ENCODE results near the gene RBM41.
A peak's percentile ranks its signal among the peaks of the same experiment; 100 is the strongest.

GRCh38 chrX:107118322-107119147, at the start of gene RBM41:
- TF ChIP-seq POLR2AphosphoS5 (IDR thresholded peaks at IDR 0.05; ENCODE audit: low read depth, low read length) = peak; percentile 34; the same call in 1 of the 2 replicates
- no peak for TF ChIP-seq TAF1 (IDR thresholded peaks at IDR 0.05; ENCODE audit: borderline replicate concordance, insufficient read depth, low read length)
- TF ChIP-seq, protein P1, sequence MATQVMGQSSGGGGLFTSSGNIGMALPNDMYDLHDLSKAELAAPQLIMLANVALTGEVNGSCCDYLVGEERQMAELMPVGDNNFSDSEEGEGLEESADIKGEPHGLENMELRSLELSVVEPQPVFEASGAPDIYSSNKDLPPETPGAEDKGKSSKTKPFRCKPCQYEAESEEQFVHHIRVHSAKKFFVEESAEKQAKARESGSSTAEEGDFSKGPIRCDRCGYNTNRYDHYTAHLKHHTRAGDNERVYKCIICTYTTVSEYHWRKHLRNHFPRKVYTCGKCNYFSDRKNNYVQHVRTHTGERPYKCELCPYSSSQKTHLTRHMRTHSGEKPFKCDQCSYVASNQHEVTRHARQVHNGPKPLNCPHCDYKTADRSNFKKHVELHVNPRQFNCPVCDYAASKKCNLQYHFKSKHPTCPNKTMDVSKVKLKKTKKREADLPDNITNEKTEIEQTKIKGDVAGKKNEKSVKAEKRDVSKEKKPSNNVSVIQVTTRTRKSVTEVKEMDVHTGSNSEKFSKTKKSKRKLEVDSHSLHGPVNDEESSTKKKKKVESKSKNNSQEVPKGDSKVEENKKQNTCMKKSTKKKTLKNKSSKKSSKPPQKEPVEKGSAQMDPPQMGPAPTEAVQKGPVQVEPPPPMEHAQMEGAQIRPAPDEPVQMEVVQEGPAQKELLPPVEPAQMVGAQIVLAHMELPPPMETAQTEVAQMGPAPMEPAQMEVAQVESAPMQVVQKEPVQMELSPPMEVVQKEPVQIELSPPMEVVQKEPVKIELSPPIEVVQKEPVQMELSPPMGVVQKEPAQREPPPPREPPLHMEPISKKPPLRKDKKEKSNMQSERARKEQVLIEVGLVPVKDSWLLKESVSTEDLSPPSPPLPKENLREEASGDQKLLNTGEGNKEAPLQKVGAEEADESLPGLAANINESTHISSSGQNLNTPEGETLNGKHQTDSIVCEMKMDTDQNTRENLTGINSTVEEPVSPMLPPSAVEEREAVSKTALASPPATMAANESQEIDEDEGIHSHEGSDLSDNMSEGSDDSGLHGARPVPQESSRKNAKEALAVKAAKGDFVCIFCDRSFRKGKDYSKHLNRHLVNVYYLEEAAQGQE (IDR thresholded peaks at IDR 0.05; ENCODE audit: insufficient read depth in 1 of 2, low read depth in 2 of 2, low read length in 2 of 2) = no peak
- no peak for TF ChIP-seq FOXP2 (optimal IDR thresholded peaks at IDR 0.05; ENCODE audit: borderline replicate concordance, extremely low read depth, extremely low read length, insufficient read depth)
- TF ChIP-seq SIN3A (IDR thresholded peaks at IDR 0.05; ENCODE audit: borderline replicate concordance, insufficient read depth, low read length) = no peak

Measured in PFSK-1 (cell line).